Adrenal gland (tissue), 12 donors: ENCODE data around the gene C4BPB. TPM values are rescaled to one million over a fixed set of nuclear protein-coding genes. Genes with fewer than 3 reads are reported as not detected.

Experiments
- DNase-seq, 7 donors: peaks; one replicate each; pipeline ENCODE4 v3.0.0-alpha.2; 2019 to 2020
- H3K27ac ChIP-seq, 5 donors: fragments of 200-600 bp; sonication (generic) in 4 of 5; 1 replicate in 3 of 5; 2 replicates in 2 of 5; pipeline versions ENCODE4 v1.5.1 to v1.8.0; 2016 to 2020; ENCODE audit warnings: mild to moderate bottlenecking in 1 of 5
- H3K27me3 ChIP-seq: fragments of 200-600 bp; 2 replicates; pipeline ENCODE4 v1.8.0; 2021
- H3K36me3 ChIP-seq, 2 donors: fragments of 200-600 bp; replicated peaks in 1 of 2; 1 replicate in 1 of 2; 2 replicates in 1 of 2; pipeline versions ENCODE4 v1.5.1 to v1.8.0; 2018 to 2022
- H3K4me1 ChIP-seq, 2 donors: fragments of 200-600 bp; replicated peaks in 1 of 2; 1 replicate in 1 of 2; 2 replicates in 1 of 2; pipeline versions ENCODE4 v1.5.1 to v1.8.0; 2018 to 2021
- H3K4me3 ChIP-seq, 4 donors: fragments of 200-600 bp; sonication (generic) in 3 of 4; one replicate each; pipeline ENCODE4 v1.5.1; 2016 to 2018
- H3K9me3 ChIP-seq, 3 donors: fragments of 200-600 bp; sonication (generic) in 1 of 3; replicated peaks in 1 of 3; 1 replicate in 2 of 3; 2 replicates in 1 of 3; pipeline versions ENCODE4 v1.5.1 to v1.8.0; 2016 to 2021
- CTCF ChIP-seq, 6 experiments: fragments of 450-650 bp in 4 of 6; fragments of 200-600 bp in 2 of 6; sonication (generic) in 1 of 6; IDR thresholded peaks; 1 replicate in 5 of 6; 2 replicates in 1 of 6; pipeline versions ENCODE4 v1.5.1 to v1.8.0; 2016 to 2021; ENCODE audit warnings: antibody characterized with exemption in 6 of 6, mild to moderate bottlenecking in 2 of 6, moderate library complexity in 1 of 6
- POLR2A ChIP-seq, 2 donors: fragments of 450-650 bp; IDR thresholded peaks; one replicate each; pipeline ENCODE4 v1.6.1; 2017; ENCODE audit warnings: antibody characterized with exemption in 2 of 2, mild to moderate bottlenecking in 2 of 2, moderate library complexity in 1 of 2
- WGBS, 4 donors: extraction: QIAGEN DNeasy Blood & Tissue Kit in 2 of 4; methylation state at CpG; one replicate each; pipeline versions ENCODE4 v1.1.5 to v1.1.7; 2013 to 2017; 5-methylcytosine and 5-hydroxymethylcytosine counted together
- intact Hi-C, 2 donors: fragments of 100-400 bp; cut with DNase I; formaldehyde crosslinking; loops; one replicate each; pipeline versions ENCODE4 v1.14.1 to v1.15.0; 2022 to 2023
- polyA plus RNA-seq, 3 donors: library from polyadenylated mRNA; stranded (reverse); fragments of 200-250 nt in 2 of 3; fragments of 350-450 nt in 1 of 3; fragmentation: Illumina TruSeq in 1 of 3; extraction: RNeasy Lipid Tissue Mini Kit (QIAGEN cat#74804) in 1 of 3; gene quantifications; one replicate each; pipeline ENCODE4 v1.2.3, GENCODE V29; 2013 to 2014
- total RNA-seq, 9 donors: library from RNA; depleted of rRNA in 4 of 9; stranded (reverse); fragments of >200 nt in 4 of 9; fragments of 120-200 nt in 1 of 9; fragmentation: NEBNext Ultra II Directional in 1 of 9; extraction: Animal tissue kit (Norgen Biotek cat#: 25700) in 1 of 9; gene quantifications; one replicate each; pipeline versions ENCODE4 v1.1.0 to v1.2.4, GENCODE V29; 2013 to 2023
- donor health status: healthy with polysubstance abuse.
- donor health status: Bipolar disorder and iron deficiency.
- donor health status: DM: yes; HTN: yes; CAD: no.
- donor health status: DM: no; HTN: no; CAD: no.
- donor health status: DM: no; HTN: no; CAD: no.
- donor health status: DM: yes; HTN: yes; CAD: no.

C4BPB gene
- total and polyA plus RNA-seq, 12 donors, result 0.20 to 1.4 (median 0.50) TPM; not detected in 2

- intact Hi-C loops, result no loop called here
- no peaks in the 10 kb centered on the region for H3K9me3 ChIP-seq
- no peak overlapping the region for H3K27ac ChIP-seq
- TF ChIP-seq CTCF (IDR thresholded peaks at IDR 0.05), result no peak
- no peak for TF ChIP-seq POLR2A (IDR thresholded peaks at IDR 0.05)
- DNase-seq, result no peak
- H3K4me1 ChIP-seq, result peaks cover 7 to 55% of the 10 kb centered on the region in 2 donors
- H3K4me3 ChIP-seq, result no peak overlapping the region
- no peaks in the 10 kb centered on the region for H3K27me3 ChIP-seq
- H3K36me3 ChIP-seq, result peaks cover 0 to 10% of the 10 kb centered on the region in 2 donors
- WGBS, 4 donors, result 78 to 84% (median 81%) methylated on average over 2 of the region's 2 CpGs
These were observed 43.2 kb upstream of the C4BPB start for GRCh38 chr1:207045453-207045852.

- TF ChIP-seq POLR2A (IDR thresholded peaks at IDR 0.05) (no peak), CTCF (IDR thresholded peaks at IDR 0.05) (no peak)
- no peak for DNase-seq
- no peak overlapping the region for H3K27ac ChIP-seq
- no peak overlapping the region for H3K4me3 ChIP-seq
- peaks cover 0 to 10% of the 10 kb centered on the region in 2 donors for H3K36me3 ChIP-seq
- H3K27me3 ChIP-seq, result no peaks in the 10 kb centered on the region
- no peaks in the 10 kb centered on the region for H3K9me3 ChIP-seq
- WGBS, 4 donors, result 87 to 98% (median 94%) methylated on average over 1 of the region's 1 CpG
- H3K4me1 ChIP-seq, result peaks cover 7 to 71% of the 10 kb centered on the region in 2 donors
- intact Hi-C loops, result no loop called here
These were observed 41.2 kb upstream of the C4BPB start for GRCh38 chr1:207047505-207047904.

GRCh38 chr1:207048041-207048440 is 40.6 kb upstream of the C4BPB start:
- 73 to 81% (median 81%) methylated on average over 6 of the region's 6 CpGs for WGBS, 4 donors
- Histone ChIP-seq H3K9me3 (no peaks in the 10 kb centered on the region), H3K27me3 (no peaks in the 10 kb centered on the region), H3K36me3 (peaks cover 0 to 10% of the 10 kb centered on the region in 2 donors), H3K4me3 (no peak overlapping the region), H3K27ac (no peak overlapping the region), H3K4me1 (peaks cover 7 to 72% of the 10 kb centered on the region in 2 donors)
- DNase-seq, result no peak
- intact Hi-C loops, result loop anchor here in 1 of 2 donors (2.0 kb wide), 1 partner anchor 31 kb away; no protein-coding TSS in a partner anchor
- no peak for TF ChIP-seq CTCF (IDR thresholded peaks at IDR 0.05)
- TF ChIP-seq POLR2A (IDR thresholded peaks at IDR 0.05), result no peak

GRCh38 chr1:207049054-207049453 is 39.6 kb upstream of the C4BPB start:
- WGBS, 4 donors, result 75 to 86% (median 82%) methylated on average over 4 of the region's 4 CpGs
- H3K27ac ChIP-seq, result no peak overlapping the region
- no peaks in the 10 kb centered on the region for H3K27me3 ChIP-seq
- no peak for DNase-seq
- no peaks in the 10 kb centered on the region for H3K9me3 ChIP-seq
- no peak overlapping the region for H3K4me3 ChIP-seq
- peaks cover 0 to 10% of the 10 kb centered on the region in 2 donors for H3K36me3 ChIP-seq
- intact Hi-C loops, result loop anchor here in 1 of 2 donors (2.0 kb wide), 1 partner anchor 30 kb away; no protein-coding TSS in a partner anchor
- H3K4me1 ChIP-seq, result peaks cover 7 to 79% of the 10 kb centered on the region in 2 donors
- TF ChIP-seq POLR2A (IDR thresholded peaks at IDR 0.05), result no peak
- TF ChIP-seq CTCF (IDR thresholded peaks at IDR 0.05), result no peak
